Fibroblast of peridontal ligament (primary cell): ENCODE results near the gene FAM131C.
"Not testable (repeated sequence)": the region's sequence is repeated elsewhere in the genome, so short reads cannot be mapped to it uniquely, and the experiment has no call there.

Source experiments
- DNase-seq: peaks from one replicate; pipeline ENCODE4 v3.0.0-alpha.2; 2010; ENCODE audit errors: extremely low read depth

FAM131C gene

GRCh38 chr1:16058394-16059120, 14.9 kb downstream of the FAM131C start:
- not testable (repeated sequence) for DNase-seq

- not testable (repeated sequence) for DNase-seq
Observed at GRCh38 chr1:16057314-16057915, 16.0 kb downstream of the FAM131C start.

GRCh38 chr1:16056521-16056912, 16.9 kb downstream of the FAM131C start:
- not testable (repeated sequence) for DNase-seq

GRCh38 chr1:16055613-16056520, 17.6 kb downstream of the FAM131C start:
- peak; percentile 59 for DNase-seq

- DNase-seq, result no peak
Observed at GRCh38 chr1:16054598-16055540, 18.6 kb downstream of the FAM131C start.

- DNase-seq, result no peak
Observed at GRCh38 chr1:16053781-16054502, 19.5 kb downstream of the FAM131C start.

GRCh38 chr1:16051949-16052348, 21.5 kb downstream of the FAM131C start:
- not testable (repeated sequence) for DNase-seq

- no peak for DNase-seq
Observed at GRCh38 chr1:16051039-16051438, 22.4 kb downstream of the FAM131C start.

- DNase-seq, result no peak
Observed at GRCh38 chr1:16050328-16050727, 23.1 kb downstream of the FAM131C start.

GRCh38 chr1:16048573-16049189, 24.8 kb downstream of the FAM131C start:
- DNase-seq, result peak; percentile 10

- no peak for DNase-seq
Observed at GRCh38 chr1:16047791-16048475, 25.5 kb downstream of the FAM131C start.

- no peak for DNase-seq
Observed at GRCh38 chr1:16046842-16047241, 26.6 kb downstream of the FAM131C start.

GRCh38 chr1:16043950-16044349, 29.5 kb downstream of the FAM131C start:
- DNase-seq, result no peak

- no peak for DNase-seq
Observed at GRCh38 chr1:16043521-16043920, 29.9 kb downstream of the FAM131C start, which contains the start of gene CLCNKB. TSS of gene CLCNKB (plus strand) at chr1:16043782. CDS start at chr1:16044493, 711 bp downstream.

GRCh38 chr1:16042654-16043053, 30.8 kb downstream of the FAM131C start:
- DNase-seq, result not testable (repeated sequence)

- no peak for DNase-seq
Observed at GRCh38 chr1:16042096-16042495, 31.4 kb downstream of the FAM131C start.

- no peak for DNase-seq
Observed at GRCh38 chr1:16041200-16041599, 32.3 kb downstream of the FAM131C start.

- not testable (repeated sequence) for DNase-seq
Observed at GRCh38 chr1:16039871-16040270, 33.6 kb downstream of the FAM131C start.

- DNase-seq, result no peak
Observed at GRCh38 chr1:16038620-16038912, 34.9 kb downstream of the FAM131C start.

- not testable (repeated sequence) for DNase-seq
Observed at GRCh38 chr1:16036461-16036860, 37.0 kb downstream of the FAM131C start.
